Neural progenitor cell (in vitro differentiated cells): Measurements from ENCODE around the gene DOLPP1. TPM values are rescaled to one million over a fixed set of nuclear protein-coding genes. Genes with fewer than 3 reads are reported as not detected.

Source experiments
- DNase-seq: peaks from one replicate; pipeline ENCODE4 v3.0.0-alpha.2; 2016; ENCODE audit warnings: low spot score
- H2AFZ ChIP-seq: fragments of 200-600 bp; sonication (generic); replicated peaks from 2 replicates; pipeline ENCODE4 v1.6.1; 2016; ENCODE audit warnings: antibody characterized with exemption
- H3F3A ChIP-seq: fragments of 200-600 bp; sonication (generic); 2 replicates; pipeline ENCODE4 v1.6.1; 2016; ENCODE audit warnings: antibody characterized with exemption, low read depth
- H3K27ac ChIP-seq: fragments of 200-600 bp; sonication (generic); 2 replicates; pipeline ENCODE4 v1.5.1; 2016; ENCODE audit warnings: mild to moderate bottlenecking
- H3K27me3 ChIP-seq: fragments of 200-600 bp; sonication (generic); 2 replicates; pipeline ENCODE4 v1.6.1; 2016; ENCODE audit warnings: mild to moderate bottlenecking, moderate library complexity
- H3K36me3 ChIP-seq: fragments of 200-600 bp; sonication (generic); 2 replicates; pipeline ENCODE4 v1.5.1; 2016
- H3K4me1 ChIP-seq: fragments of 200-600 bp; sonication (generic); 2 replicates; pipeline ENCODE4 v1.6.1; 2016; ENCODE audit warnings: mixed run types
- H3K4me2 ChIP-seq: fragments of 200-600 bp; sonication (generic); 2 replicates; pipeline ENCODE4 v1.6.1; 2016
- H3K4me3 ChIP-seq: fragments of 200-600 bp; sonication (generic); 2 replicates; pipeline ENCODE4 v1.5.1; 2016
- H3K79me2 ChIP-seq: fragments of 200-600 bp; sonication (generic); 2 replicates; pipeline ENCODE4 v1.6.1; 2016; ENCODE audit warnings: low read depth
- H3K9ac ChIP-seq: fragments of 200-600 bp; sonication (generic); 2 replicates; pipeline ENCODE4 v1.6.1; 2016
- H3K9me3 ChIP-seq: fragments of 200-600 bp; sonication (generic); 2 replicates; pipeline ENCODE4 v1.5.1; 2016; ENCODE audit warnings: low read depth
- H4K20me1 ChIP-seq: fragments of 200-600 bp; sonication (generic); 2 replicates; pipeline ENCODE4 v1.6.1; 2016; ENCODE audit warnings: low read depth
- H3K27ac Mint-ChIP-seq: 3 replicates; pipeline ENCODE4 v1.8.0; 2021; ENCODE audit warnings: mixed read lengths
- H3K27me3 Mint-ChIP-seq: 2 replicates; pipeline ENCODE4 v1.8.0; 2022; ENCODE audit warnings: low read depth, mild to moderate bottlenecking, inconsistent platforms, moderate library complexity, mixed read lengths; ENCODE audit not compliant: insufficient read depth
- H3K36me3 Mint-ChIP-seq: 3 replicates; pipeline ENCODE4 v1.8.0; 2021; ENCODE audit warnings: mixed read lengths
- H3K4me1 Mint-ChIP-seq: 3 replicates; pipeline ENCODE4 v1.8.0; 2021; ENCODE audit warnings: mixed read lengths
- H3K4me3 Mint-ChIP-seq: 3 replicates; pipeline ENCODE4 v1.8.0; 2021; ENCODE audit warnings: mild to moderate bottlenecking, moderate library complexity, mixed read lengths
- H3K9me3 Mint-ChIP-seq: 3 replicates; pipeline ENCODE4 v1.8.0; 2020; ENCODE audit warnings: mixed read lengths
- CTCF ChIP-seq: fragments of 200-600 bp; sonication (generic); IDR thresholded peaks from 2 replicates; pipeline ENCODE4 v1.5.1; 2017; ENCODE audit warnings: antibody characterized with exemption, mild to moderate bottlenecking
- EZH2 ChIP-seq: fragments of 200-600 bp; sonication (generic); IDR thresholded peaks from 2 replicates; pipeline ENCODE4 v1.6.1; 2017; ENCODE audit warnings: antibody characterized with exemption, mild to moderate bottlenecking, moderate library complexity
- EZH2phosphoT487 ChIP-seq: fragments of 200-600 bp; sonication (generic); IDR thresholded peaks from 2 replicates; pipeline ENCODE4 v1.6.1; 2017; ENCODE audit warnings: antibody characterized with exemption
- total RNA-seq: library from RNA; depleted of rRNA; stranded (reverse); fragments of >200 nt; gene quantifications from 2 replicates; pipeline ENCODE4 v1.2.3, GENCODE V29; 2015; ENCODE audit warnings: low replicate concordance

DOLPP1 gene
- total RNA-seq, 1 donor from 2014 or later: 25.1 TPM

DNA sequence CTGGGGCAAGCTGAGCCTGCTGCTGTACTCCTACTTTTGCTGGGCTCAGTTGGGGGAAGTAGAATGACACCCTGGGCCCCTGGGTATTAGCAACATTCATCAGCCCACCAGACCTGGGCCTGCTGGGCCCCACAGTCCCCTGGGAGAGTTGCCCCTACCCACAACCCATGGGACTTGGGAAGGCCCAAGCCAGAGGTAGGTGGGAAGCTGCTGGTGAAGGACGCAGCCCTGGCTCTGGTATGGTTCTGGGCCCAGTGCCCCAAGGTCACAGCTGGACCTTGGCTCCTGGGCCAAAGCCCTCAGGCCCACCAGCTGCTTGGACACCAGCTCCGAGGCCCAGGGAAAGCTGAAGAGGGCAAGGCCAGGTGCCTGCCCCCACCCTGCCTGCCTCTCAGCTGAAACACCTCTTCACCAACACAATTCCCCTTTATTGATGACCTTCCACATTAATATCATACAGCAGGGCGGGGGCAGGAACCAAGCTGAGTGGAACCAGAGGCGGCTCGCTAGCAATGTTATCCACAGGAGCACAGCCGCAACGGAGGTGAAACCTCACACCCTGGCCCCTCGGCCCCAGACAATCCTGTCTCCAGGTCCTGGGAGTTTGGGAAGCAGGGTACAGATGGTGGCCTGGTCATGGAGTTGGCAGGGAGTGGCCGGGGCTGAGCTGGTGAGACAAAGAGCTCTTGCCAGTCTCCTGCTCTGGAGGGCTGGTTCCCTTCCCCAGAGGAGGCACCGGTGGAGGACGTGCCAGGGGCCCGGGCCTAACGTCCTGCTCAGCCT, 13.7 kb downstream of the DOLPP1 start:
- H4K20me1 ChIP-seq: no peaks in the 10 kb centered on the region
- H3K27me3 ChIP-seq: no peaks in the 10 kb centered on the region
- H3K9ac ChIP-seq: no peak overlapping the region
- Mint-ChIP-seq H3K36me3 (peaks cover 4% of the 10 kb centered on the region), H3K4me3 (no peak overlapping the region), H3K27me3 (peaks cover 8% of the 10 kb centered on the region), H3K27ac (no peak overlapping the region), H3K9me3 (no peaks in the 10 kb centered on the region), H3K4me1 (peaks cover 6% of the 10 kb centered on the region)
- H3F3A ChIP-seq: peaks cover 5% of the 10 kb centered on the region
- H3K36me3 ChIP-seq: no peaks in the 10 kb centered on the region
- H3K4me3 ChIP-seq: no peak overlapping the region
- H3K4me1 ChIP-seq: no peaks in the 10 kb centered on the region
- DNase-seq: no peak
- H3K9me3 ChIP-seq: no peaks in the 10 kb centered on the region
- TF ChIP-seq EZH2phosphoT487: no peak
- TF ChIP-seq EZH2: no peak
- no peak for TF ChIP-seq CTCF
- no peak overlapping the region for H2AFZ ChIP-seq
- no peak overlapping the region for H3K27ac ChIP-seq
- no peaks in the 10 kb centered on the region for H3K79me2 ChIP-seq
- H3K4me2 ChIP-seq: no peak overlapping the region

GRCh38 chr9:129095170-129095667, 14.3 kb downstream of the DOLPP1 start:
- no peaks in the 10 kb centered on the region for H4K20me1 ChIP-seq
- H3K36me3 ChIP-seq: no peaks in the 10 kb centered on the region
- no peaks in the 10 kb centered on the region for H3K4me1 ChIP-seq
- no peak overlapping the region for H3K4me2 ChIP-seq
- no peaks in the 10 kb centered on the region for H3K79me2 ChIP-seq
- peaks cover 8% of the 10 kb centered on the region for H3K27me3 Mint-ChIP-seq
- H2AFZ ChIP-seq: no peak overlapping the region
- H3K27me3 ChIP-seq: no peaks in the 10 kb centered on the region
- H3K36me3 Mint-ChIP-seq: peaks cover 4% of the 10 kb centered on the region
- H3K9ac ChIP-seq: no peak overlapping the region
- no peak overlapping the region for H3K27ac ChIP-seq
- H3K27ac Mint-ChIP-seq: no peak overlapping the region
- TF ChIP-seq CTCF (no peak), EZH2 (no peak), EZH2phosphoT487 (no peak)
- peaks cover 6% of the 10 kb centered on the region for H3K4me1 Mint-ChIP-seq
- no peak overlapping the region for H3K4me3 Mint-ChIP-seq
- H3K9me3 Mint-ChIP-seq: no peaks in the 10 kb centered on the region
- no peak for DNase-seq
- no peaks in the 10 kb centered on the region for H3K9me3 ChIP-seq
- H3K4me3 ChIP-seq: no peak overlapping the region
- H3F3A ChIP-seq: peaks cover 1% of the 10 kb centered on the region

- no peaks in the 10 kb centered on the region for H3K9me3 Mint-ChIP-seq
- H3K27me3 Mint-ChIP-seq: peaks cover 8% of the 10 kb centered on the region
- no peak overlapping the region for H3K27ac ChIP-seq
- peaks cover 6% of the 10 kb centered on the region for H3K4me1 Mint-ChIP-seq
- no peak overlapping the region for H3K4me3 Mint-ChIP-seq
- no peaks in the 10 kb centered on the region for H3K79me2 ChIP-seq
- H3K9ac ChIP-seq: no peak overlapping the region
- H3K36me3 Mint-ChIP-seq: peaks cover 4% of the 10 kb centered on the region
- no peaks in the 10 kb centered on the region for H3F3A ChIP-seq
- no peaks in the 10 kb centered on the region for H4K20me1 ChIP-seq
- no peaks in the 10 kb centered on the region for H3K9me3 ChIP-seq
- no peak overlapping the region for H3K27ac Mint-ChIP-seq
- H3K4me3 ChIP-seq: no peak overlapping the region
- H3K36me3 ChIP-seq: no peaks in the 10 kb centered on the region
- H2AFZ ChIP-seq: no peak overlapping the region
- H3K4me2 ChIP-seq: no peak overlapping the region
- no peak for DNase-seq
- TF ChIP-seq EZH2phosphoT487: no peak
- no peak for TF ChIP-seq CTCF
- TF ChIP-seq EZH2: no peak
- no peaks in the 10 kb centered on the region for H3K27me3 ChIP-seq
- H3K4me1 ChIP-seq: no peaks in the 10 kb centered on the region
Observed at GRCh38 chr9:129095908-129096307, 15.0 kb downstream of the DOLPP1 start.
